GM21515 (cell line): ENCODE results near the gene MAPRE3.

Experiments used
- ATAC-seq: cut with Tn5 transposase; IDR thresholded peaks from one replicate; pipeline ENCODE4 v1.9.1; 2021; ENCODE audit not compliant: unreplicated experiment

The MAPRE3 gene

DNA sequence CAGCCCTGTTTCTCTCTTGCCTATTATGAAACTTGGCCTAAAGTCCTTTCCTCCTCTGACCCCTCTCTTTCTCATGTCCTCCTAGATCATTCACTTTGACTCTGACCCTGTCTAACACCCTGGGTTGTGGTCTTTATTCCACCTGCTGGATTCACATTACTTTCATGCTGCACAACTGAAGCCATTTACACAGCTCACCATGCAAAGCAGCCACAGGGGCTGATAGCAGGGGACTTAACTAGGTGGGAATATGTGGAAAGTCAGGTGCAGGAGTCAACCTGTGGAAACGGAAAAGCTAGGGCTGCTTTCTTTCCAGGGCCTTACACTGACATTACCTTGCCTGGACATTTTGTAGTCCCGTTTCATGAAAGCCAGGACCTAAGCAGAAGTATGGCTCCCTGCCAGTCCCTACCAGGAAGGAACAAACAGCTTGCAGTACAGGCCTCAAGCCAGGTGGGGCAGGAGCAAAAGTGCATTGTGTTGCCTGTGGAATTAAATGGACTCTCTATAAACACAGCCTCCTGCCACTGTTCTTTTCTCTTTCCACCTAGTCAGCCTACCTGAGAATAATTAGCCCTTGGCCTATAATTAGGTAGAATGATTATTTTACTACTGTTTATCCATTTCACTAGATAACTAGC lies 11.8 kb downstream of the MAPRE3 start:
- ATAC-seq, result no peak

DNA sequence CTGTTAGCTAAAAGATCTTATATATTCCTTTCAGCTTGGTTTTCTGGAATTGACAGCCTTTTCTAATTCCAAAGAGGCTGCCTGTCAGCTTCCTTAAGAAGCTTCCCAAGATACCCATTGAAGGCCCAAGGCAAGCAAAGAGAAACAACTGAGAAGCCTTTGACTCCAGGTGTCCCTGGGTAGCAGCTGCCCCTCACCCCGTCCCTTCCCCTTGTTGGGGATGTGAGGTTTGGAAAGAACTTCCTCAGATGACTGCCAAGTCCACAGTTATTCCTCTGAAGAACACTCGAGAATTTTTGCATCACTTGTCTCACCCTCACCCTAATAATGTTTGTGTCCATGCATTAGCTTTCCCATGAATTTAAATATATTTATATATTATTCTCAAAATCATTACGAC lies 13.3 kb downstream of the MAPRE3 start:
- no peak for ATAC-seq

DNA sequence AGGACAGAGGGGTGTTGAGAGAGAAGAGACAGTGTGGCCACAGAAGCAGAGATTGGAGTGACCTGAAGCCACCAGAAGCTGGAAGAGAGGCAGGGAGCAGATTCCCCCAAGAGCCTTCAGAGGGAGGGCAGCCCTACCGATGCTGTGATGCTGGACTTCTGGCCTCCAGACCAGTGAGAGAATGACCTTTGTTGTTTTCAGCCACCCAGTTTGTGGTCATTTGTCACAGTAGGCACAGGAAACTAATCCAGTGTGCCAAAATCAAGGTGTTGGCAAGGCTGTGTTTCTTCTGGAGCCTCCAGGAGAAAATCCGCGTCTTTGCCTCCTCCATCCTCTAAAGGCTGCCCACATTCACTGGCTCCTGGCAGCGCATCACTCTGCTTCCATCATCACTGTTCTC lies 15.4 kb downstream of the MAPRE3 start:
- ATAC-seq, result no peak

DNA sequence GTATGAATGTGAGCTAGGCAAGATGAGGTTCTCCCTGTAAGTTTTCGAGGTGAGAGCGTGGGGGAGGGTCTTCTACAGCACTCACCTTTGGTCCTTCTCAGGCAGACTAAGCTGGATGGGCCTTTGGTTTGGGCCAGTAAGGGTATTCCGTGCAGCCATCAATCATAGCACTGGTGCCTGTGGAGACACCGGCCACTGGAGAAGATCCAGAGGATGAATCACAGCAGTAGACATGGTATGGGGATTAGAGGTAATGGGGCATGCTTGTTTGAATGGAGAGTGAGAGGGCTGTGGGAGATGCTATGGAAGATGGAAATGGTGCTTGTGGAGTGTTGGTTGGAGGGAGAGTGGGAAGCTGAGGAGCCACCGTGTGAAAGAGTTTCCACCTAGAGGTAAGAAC lies 16.1 kb downstream of the MAPRE3 start:
- no peak for ATAC-seq

DNA sequence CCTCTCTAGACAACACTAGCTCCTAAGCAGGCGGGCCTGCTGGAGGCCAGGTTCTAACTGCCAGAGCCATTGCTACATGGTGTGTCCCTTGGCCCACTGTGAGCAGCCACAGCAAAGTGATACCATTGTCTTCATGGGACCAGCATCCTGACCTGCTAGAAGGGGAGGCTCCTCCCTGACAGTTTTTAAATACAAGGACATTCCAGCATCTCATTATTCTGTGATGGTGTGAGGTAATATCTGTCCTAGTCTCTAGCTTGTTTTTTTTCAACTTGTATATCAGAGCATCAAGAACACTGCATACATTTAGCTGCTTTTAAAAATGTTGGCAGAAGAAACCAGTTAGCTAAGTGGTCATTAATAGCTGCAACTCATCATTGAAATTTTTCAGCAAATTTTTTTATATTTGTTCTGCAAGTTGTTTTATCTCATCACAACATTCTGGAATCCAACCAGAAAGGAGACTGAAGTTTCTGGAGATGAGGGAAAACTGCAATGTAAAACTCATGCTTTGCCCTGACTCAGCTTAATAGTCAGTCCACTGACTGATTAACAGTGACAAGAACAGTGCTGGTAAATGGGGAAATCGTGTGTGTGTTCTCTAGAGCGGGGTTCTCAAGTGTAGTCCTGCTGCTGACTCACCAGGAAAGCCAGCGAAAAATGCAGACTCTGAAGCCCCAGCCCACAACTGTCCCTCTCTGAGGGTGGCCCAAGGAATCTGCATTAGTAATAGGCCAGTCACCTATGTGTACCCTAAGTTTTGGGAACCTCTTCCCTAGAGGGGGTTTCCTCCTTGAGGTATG lies 17.8 kb downstream of the MAPRE3 start:
- no peak for ATAC-seq

DNA sequence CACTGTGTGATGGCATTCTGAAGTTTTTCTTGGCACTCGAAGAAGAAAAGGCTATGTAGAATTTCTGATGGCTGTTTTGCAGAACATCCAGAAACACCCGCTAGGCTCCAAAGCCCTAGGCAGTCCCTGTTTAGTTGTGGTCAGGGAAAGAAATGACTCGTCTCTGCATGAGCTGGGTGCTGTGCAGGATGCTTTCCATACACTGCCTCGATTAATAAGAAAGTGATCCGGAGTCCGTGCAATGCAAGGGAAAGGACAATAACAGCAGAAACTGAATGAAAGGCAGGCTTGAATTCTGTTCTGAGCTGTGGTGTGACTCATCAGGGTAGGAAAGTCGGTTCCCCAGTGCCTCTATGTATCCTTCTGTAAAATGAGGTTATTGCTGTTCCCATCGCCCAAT lies 18.7 kb downstream of the MAPRE3 start:
- ATAC-seq, result no peak

DNA sequence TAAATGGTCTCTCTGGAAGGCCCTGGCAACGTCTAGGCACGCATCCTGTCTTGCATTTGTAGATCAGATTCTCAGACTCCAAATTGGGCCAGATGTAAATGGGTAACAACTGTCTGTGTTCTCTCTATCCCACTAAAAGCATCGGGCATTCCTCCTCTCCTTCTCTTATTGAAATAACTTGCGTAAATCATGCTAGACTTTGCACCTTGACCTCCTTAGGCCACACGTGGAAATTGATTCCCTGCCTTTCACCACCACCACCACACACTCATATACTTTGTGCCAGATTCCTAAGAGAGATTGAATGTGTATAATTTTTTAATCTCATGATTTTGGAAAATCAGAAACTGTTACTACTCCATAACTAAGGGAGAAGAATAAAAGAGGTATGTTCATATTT lies 21.3 kb downstream of the MAPRE3 start:
- no peak for ATAC-seq

GRCh38 chr2:26993768-26994167 lies 23.3 kb downstream of the MAPRE3 start:
- no peak for ATAC-seq

GRCh38 chr2:26994983-26995382 lies 24.5 kb downstream of the MAPRE3 start:
- ATAC-seq, result no peak

- ATAC-seq, result no peak
Observed at GRCh38 chr2:26997394-26997793, 27.0 kb downstream of the MAPRE3 start.

DNA sequence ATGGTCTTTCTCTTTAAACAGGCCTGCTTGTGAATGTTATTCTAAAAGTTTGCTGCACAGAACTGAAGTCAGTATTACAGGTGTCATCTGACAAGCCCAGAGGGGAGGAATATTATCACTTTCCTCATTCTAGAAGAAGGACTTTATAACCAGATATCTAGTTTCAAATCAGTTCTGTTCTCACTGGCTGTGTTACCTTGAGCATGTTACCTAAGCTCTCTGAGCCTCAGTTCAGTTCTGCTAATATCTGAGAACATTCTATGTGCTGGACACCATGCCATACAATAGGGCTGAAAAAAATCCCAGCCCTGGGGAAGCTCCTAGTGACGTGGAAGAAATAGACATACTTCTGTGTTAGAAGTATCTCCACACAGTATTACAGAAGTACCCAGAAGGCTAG lies 27.9 kb downstream of the MAPRE3 start:
- ATAC-seq, result no peak

GRCh38 chr2:27000228-27000627 lies 29.8 kb downstream of the MAPRE3 start:
- no peak for ATAC-seq

DNA sequence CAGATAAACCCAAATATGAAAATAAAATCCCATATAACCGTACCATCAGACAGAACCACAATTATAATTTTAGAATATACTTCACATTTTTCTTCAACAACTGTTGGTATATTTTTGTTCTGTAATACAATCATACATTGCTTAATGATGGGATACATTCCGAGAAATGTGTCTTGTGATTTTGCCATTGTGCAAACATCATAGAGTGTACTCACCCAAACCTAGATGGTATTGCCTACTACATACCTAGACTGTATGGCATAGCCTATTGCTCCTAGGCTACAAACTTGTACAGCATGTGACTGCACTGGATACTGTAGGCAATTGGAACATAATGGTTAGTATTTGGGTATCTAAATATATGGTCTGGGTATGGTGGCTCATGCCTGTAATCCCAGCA lies 30.6 kb downstream of the MAPRE3 start:
- ATAC-seq, result no peak

GRCh38 chr2:27001950-27002349 lies 31.5 kb downstream of the MAPRE3 start:
- ATAC-seq, result no peak

GRCh38 chr2:27003007-27003406 lies 32.6 kb downstream of the MAPRE3 start:
- no peak for ATAC-seq

DNA sequence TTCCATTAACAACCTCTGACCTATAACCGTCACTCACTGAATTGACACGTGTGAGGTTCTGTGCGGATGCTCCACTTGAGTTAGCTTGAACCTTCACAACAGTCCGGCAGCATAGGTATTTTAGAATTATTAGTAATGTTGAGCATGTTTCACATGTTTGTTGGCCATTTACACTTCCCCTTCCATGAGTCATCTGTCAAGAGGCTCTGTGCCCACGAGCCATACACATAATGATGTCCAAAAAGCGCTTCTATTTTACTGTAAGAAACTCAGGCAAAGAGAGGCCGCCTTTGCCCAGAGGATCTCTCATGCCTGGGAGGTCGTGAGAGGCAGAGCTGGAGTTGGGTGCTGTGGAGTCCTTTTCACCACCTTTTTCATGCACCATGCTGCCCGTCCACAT lies 33.4 kb downstream of the MAPRE3 start:
- ATAC-seq, result no peak

DNA sequence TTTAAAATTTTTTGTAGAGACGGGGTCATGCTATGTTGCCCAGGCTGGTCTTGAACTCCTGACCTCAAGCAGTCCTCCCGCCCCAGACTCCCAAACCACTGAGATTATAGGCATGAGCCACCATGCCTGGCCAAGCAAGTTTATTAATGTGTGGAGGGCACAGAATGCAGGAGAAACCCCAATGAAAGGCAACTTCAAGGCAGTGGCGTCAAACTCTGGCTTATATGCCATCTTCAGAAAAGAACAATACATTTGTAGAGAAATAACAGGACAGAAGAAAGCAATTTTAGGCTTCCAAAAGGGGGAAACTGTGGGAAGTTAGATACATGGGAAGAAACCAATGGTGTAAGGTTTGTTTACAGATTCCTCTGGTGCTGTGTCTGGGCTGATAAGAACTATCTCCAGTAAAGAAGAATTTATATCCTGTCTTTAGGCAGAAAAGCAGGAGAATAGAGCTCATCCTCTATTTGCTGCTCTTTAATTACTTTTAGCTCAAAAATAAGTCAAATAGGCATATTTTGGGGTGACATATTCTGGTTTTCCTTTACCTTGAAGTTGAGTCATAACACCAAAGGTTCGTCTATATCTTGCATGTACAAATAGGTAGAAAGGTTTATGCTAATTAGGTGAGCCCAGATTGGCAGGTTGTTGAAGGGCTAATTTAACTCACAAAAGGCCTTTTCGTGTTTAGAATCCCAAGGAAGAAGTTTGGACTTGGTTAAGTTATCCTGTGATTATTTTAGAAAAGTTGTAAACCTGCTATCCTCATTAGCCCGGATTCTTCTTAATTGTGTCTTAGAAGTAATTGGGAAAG lies 36.4 kb downstream of the MAPRE3 start:
- ATAC-seq, result no peak

DNA sequence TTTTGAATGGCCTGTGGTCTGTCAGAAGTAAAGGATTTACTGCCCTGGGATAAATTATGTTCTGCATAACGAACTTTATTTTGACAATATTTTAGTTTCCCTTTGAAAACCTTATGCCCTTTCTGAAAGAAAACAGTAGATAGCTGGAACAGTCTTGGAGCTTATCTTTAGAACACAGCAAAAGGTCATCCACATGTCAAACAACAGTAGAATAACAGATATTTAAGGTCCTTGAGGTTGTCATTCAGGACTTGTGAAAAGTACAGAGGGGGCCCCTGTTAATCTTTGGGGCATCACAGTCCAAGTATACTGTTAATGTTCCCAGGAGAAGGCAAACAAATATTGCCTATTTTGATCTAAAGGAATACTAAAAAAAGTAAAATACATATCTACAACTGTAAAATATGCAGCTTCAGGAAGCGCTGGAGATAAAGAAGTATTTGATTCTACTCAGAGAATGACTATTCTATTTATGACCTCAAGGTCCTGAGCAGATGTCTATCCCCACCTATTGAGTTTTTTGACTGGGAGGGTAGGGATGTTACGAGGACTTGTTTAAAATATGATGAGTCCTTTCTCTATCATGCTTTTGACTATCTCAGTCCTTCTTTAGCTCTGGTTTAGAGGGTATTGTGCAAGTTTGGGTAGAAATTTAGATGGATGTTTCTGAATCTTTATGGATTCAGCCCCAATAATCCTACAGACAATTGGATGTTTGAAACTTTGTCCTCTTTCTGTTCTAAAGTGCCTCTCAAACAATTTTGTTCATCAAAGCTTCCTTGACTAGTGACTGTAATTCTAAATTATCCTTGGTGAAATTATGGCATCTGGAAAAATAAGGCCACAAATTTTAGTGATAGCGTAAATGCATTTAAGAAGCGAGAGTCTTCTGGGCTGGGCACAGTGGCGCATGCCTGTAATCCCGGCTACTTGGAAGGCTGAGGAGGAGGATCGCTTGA lies 37.3 kb downstream of the MAPRE3 start:
- no peak for ATAC-seq

- no peak for ATAC-seq
Observed at GRCh38 chr2:27008678-27009077, 38.2 kb downstream of the MAPRE3 start.

GRCh38 chr2:27009083-27009482 lies 38.6 kb downstream of the MAPRE3 start:
- no peak for ATAC-seq

DNA sequence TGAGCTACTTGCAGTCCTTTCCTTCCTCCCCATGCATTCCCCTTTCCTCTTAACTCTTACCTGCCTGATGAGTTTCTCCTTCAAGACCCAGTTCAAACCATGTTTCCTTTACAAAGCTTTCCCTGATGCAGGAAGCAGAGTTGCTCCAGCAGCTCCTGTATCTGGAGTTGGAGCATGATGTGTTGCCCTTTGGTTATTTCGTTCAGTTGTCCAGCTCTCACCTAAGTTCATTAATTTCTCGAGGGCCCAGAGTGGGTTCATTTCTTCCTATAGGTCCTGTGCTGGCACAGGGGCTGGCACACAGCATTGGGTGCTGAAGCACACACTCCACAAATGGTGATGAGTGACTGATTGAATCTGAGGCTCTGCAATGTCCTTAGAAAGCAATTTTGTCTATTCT lies 39.3 kb downstream of the MAPRE3 start:
- no peak for ATAC-seq
